Body of pancreas (tissue), 4 donors: ENCODE measurements around the gene TESK2. TPM values are rescaled to one million over a fixed set of nuclear protein-coding genes. Genes with fewer than 3 reads are reported as not detected.

Source experiments
- ATAC-seq: fragments of 150-250 bp; one replicate; pipeline ENCODE4 v1.9.1; 2016
- DNase-seq, 4 donors: peaks; one replicate each; pipeline ENCODE4 v3.0.0-alpha.2; 2019
- H3K27ac ChIP-seq, 4 donors: fragments of 200-600 bp; sonication (generic); 1 replicate in 3 of 4; 2 replicates in 1 of 4; pipeline versions ENCODE4 v1.5.1 to v1.6.1; 2016 to 2019; ENCODE audit warnings: mild to moderate bottlenecking in 1 of 4, mixed read lengths in 1 of 4, moderate library complexity in 1 of 4
- H3K27me3 ChIP-seq, 2 donors: fragments of 200-600 bp; sonication (generic); one replicate each; pipeline ENCODE4 v1.6.0; 2016; ENCODE audit warnings: mild to moderate bottlenecking in 1 of 2
- H3K36me3 ChIP-seq, 2 donors: fragments of 200-600 bp; sonication (generic); replicated peaks in 1 of 2; 2 replicates each; pipeline ENCODE4 v1.5.1; 2016; ENCODE audit warnings: low read depth in 2 of 2; ENCODE audit not compliant: insufficient read depth in 1 of 2
- H3K4me1 ChIP-seq: fragments of 200-600 bp; sonication (generic); one replicate; pipeline ENCODE4 v1.6.0; 2016
- H3K4me3 ChIP-seq, 2 donors: fragments of 200-600 bp; sonication (generic); 1 replicate in 1 of 2; 2 replicates in 1 of 2; pipeline ENCODE4 v1.5.1; 2016 to 2019
- H3K9me3 ChIP-seq, 3 donors: fragments of 200-600 bp; sonication (generic); 1 replicate in 2 of 3; 2 replicates in 1 of 3; pipeline ENCODE4 v1.5.1; 2016
- POLR2A ChIP-seq, 3 donors: fragments of 450-650 bp; IDR thresholded peaks; one replicate each; pipeline ENCODE4 v1.6.1; 2016; ENCODE audit warnings: antibody characterized with exemption in 3 of 3, mild to moderate bottlenecking in 2 of 3
- WGBS, 2 donors: methylation state at CpG; one replicate each; pipeline ENCODE4 v1.1.5; 2017; 5-methylcytosine and 5-hydroxymethylcytosine counted together
- intact Hi-C: fragments of 100-400 bp; cut with DNase I; formaldehyde crosslinking; loops from one replicate; pipeline ENCODE4 v1.15.1; 2023
- total RNA-seq, 2 donors: library from RNA; depleted of rRNA; stranded (reverse); fragments of >200 nt; gene quantifications; one replicate each; pipeline ENCODE4 v1.1.0, GENCODE V29; 2016
- TF ChIP-seq, protein P1 (sequence below), 7 experiments: fragments of 450-650 bp in 4 of 7; fragments of 200-600 bp in 3 of 7; sonication (generic) in 3 of 7; IDR thresholded peaks; one replicate each; pipeline ENCODE4 v1.5.1; 2016 to 2019; ENCODE audit warnings: antibody characterized with exemption in 7 of 7

Gene TESK2
- total RNA-seq, 2 donors from 2014 or later, result 0.33 to 3.6 TPM

DNA sequence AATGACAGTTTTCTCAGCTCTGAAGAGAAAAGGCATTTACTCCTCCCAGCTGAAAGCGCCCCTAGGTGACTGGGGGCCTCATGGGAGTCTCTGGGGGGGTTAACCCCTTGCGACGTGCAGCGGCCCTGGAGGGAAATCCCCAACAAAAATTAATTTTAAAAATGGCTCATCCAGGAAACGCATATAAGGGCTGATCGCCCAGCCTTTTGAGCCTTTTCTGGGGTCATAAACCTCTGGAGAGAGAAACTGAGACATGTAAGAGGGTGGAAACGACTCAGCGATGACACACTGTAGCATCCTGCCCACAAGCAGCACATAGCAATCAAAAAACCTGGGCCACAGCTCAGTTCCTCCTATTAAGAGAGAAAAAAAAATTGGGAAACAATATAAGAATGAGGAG is 184.6 kb downstream of the TESK2 start:
- Histone ChIP-seq H3K4me3 (no peak overlapping the region), H3K9me3 (no peaks in the 10 kb centered on the region), H3K27ac (no peak overlapping the region), H3K27me3 (no peaks in the 10 kb centered on the region), H3K4me1 (peaks cover 12% of the 10 kb centered on the region), H3K36me3 (no peaks in the 10 kb centered on the region)
- intact Hi-C loops, result no loop called here
- ATAC-seq (no peak), DNase-seq (no peak)
- WGBS, 2 donors, result 64 to 73% methylated on average over 8 of the region's 8 CpGs
- TF ChIP-seq POLR2A (IDR thresholded peaks at IDR 0.05), result no peak
- TF ChIP-seq, protein P1, sequence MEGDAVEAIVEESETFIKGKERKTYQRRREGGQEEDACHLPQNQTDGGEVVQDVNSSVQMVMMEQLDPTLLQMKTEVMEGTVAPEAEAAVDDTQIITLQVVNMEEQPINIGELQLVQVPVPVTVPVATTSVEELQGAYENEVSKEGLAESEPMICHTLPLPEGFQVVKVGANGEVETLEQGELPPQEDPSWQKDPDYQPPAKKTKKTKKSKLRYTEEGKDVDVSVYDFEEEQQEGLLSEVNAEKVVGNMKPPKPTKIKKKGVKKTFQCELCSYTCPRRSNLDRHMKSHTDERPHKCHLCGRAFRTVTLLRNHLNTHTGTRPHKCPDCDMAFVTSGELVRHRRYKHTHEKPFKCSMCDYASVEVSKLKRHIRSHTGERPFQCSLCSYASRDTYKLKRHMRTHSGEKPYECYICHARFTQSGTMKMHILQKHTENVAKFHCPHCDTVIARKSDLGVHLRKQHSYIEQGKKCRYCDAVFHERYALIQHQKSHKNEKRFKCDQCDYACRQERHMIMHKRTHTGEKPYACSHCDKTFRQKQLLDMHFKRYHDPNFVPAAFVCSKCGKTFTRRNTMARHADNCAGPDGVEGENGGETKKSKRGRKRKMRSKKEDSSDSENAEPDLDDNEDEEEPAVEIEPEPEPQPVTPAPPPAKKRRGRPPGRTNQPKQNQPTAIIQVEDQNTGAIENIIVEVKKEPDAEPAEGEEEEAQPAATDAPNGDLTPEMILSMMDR (IDR thresholded peaks at IDR 0.05), result no peak

DNA sequence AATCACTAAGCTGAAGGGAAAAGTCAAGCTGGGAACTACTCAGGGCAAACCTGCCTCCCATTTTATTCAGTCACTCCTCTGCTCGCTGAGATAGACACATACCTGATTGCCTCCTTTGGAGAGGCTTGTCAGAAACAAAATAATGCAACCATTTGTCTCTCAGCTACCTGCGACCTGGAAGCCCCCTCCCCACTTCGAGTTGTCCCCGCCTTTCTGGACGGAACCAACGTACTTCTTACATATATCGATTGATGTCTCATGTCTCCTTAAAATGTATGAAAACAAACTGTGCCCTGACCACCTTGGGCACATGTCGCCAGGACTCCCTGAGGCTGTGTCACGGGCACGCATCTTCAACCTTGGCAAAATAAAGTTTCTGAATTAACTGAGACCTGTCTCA is 185.7 kb downstream of the TESK2 start:
- H3K4me1 ChIP-seq, result peaks cover 12% of the 10 kb centered on the region
- no peak overlapping the region for H3K4me3 ChIP-seq
- no peaks in the 10 kb centered on the region for H3K9me3 ChIP-seq
- DNase-seq (no peak), ATAC-seq (no peak)
- H3K27ac ChIP-seq, result peak overlapping the region in 1 of 4 donors; percentile 89
- intact Hi-C loops, result no loop called here
- H3K36me3 ChIP-seq, result no peaks in the 10 kb centered on the region
- no peak for TF ChIP-seq POLR2A (IDR thresholded peaks at IDR 0.05)
- TF ChIP-seq, protein P1 (IDR thresholded peaks at IDR 0.05), result no peak
- H3K27me3 ChIP-seq, result no peaks in the 10 kb centered on the region
- 84 to 87% methylated on average over 10 of the region's 10 CpGs for WGBS, 2 donors

DNA sequence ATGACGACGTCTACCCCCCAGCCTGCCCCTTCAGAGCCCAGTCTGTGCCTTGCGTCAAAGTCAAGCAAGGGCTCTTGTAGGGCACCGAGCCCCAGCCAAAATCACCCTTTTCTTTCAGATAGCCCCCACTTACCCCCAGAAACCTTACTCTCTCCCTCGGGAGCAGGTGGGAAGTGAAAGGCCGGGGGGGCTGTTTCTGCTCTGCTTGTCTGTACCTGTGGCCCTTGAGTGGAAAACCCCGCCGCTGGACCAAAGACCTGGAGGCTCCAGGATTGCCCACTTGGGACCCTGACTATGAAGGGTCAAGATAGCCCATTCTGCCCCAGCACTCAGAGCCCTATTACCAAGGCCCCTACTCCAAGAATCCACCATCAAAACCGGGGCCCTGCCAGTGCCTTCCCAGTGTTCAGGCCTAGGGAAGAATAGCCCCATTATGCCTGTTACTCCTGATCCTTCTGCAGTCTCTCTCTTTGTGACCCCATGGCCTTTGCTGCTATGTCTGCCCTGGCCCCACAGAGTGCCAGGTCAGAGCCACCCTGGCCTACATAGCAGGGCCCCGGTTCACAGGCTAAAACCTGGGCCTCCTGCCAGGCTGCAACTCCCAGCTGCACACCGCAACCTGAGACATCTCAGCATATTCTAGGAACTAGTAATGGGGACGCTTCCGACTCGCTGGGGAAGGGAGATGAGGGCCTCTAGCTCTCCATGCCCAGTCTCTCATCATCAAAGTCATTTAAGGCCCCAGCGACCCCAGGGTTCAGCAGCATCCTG is 186.5 kb downstream of the TESK2 start:
- H3K4me1 ChIP-seq, result peaks cover 12% of the 10 kb centered on the region
- peak overlapping the region; percentile 12 to 18 for H3K4me3 ChIP-seq
- DNase-seq (peak; percentile 32 to 64 (median 52)), ATAC-seq (no peak)
- WGBS, 2 donors, result 13 to 37% methylated on average over 3 to 15 of the region's 15 CpGs
- no peaks in the 10 kb centered on the region for H3K27me3 ChIP-seq
- H3K36me3 ChIP-seq, result no peaks in the 10 kb centered on the region
- no peak for TF ChIP-seq POLR2A (IDR thresholded peaks at IDR 0.05)
- TF ChIP-seq, protein P1 (IDR thresholded peaks at IDR 0.05), result no peak
- no peaks in the 10 kb centered on the region for H3K9me3 ChIP-seq
- H3K27ac ChIP-seq, result peak overlapping the region; percentile 70 to 94 (median 87)
- intact Hi-C loops, result loop anchor here (5.0 kb wide), 1 partner anchor 287 kb away; no protein-coding TSS in a partner anchor

DNA sequence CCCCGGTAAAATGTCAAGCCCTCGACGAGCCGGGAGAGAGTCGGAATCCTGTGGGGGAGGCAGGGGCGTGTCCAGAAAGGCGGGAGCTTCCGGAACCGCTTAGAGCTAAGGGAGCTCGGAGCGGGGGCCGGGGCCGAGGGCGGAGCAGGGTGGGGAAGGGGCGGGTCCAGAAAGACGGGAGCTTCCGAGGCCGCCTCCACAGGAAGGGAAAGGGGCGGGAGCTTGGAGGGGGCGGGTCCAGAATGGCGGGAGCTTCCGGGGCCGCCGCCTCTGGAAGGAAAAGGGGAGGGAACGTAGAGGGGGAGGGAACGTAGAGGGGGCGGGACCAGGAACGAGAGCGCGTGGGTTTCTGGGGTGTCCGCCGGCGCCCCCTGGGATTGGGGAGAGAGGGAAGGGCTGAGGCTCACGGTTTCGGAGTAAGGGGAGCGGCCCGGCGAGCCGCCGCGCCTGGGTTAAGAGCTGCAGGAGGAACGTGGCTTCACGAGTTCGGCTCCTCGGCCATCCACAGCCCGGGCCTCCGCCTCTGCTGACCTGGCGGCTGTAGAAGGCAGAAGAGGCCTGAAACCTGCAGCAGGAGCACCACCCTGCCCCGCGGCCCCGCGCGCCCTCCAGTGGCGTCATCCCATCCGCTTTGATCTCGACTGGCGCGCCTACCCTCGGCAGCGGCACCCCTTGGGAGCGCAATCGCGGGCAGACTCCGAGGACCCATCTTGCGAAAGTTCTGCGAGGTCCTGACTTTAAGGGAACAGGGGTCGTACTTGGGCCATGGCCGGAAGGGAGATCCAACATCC is 187.2 kb downstream of the TESK2 start:
- WGBS, 2 donors, result 1% methylated on average over 45 to 66 of the region's 68 CpGs
- intact Hi-C loops, result loop anchor here (5.0 kb wide), 1 partner anchor 286 kb away; no protein-coding TSS in a partner anchor
- H3K9me3 ChIP-seq, result no peaks in the 10 kb centered on the region

More for the DNA sequence above, 187.2 kb downstream of the TESK2 start:
- Histone ChIP-seq H3K36me3 (no peaks in the 10 kb centered on the region), H3K27ac (peak overlapping the region; percentile 70 to 94 (median 87)), H3K4me3 (peak overlapping the region; percentile 16 to 18), H3K27me3 (no peaks in the 10 kb centered on the region), H3K4me1 (peaks cover 12% of the 10 kb centered on the region)
- ATAC-seq, result peak; percentile 94
- peak; percentile 99 for DNase-seq
- TF ChIP-seq POLR2A (IDR thresholded peaks at IDR 0.05), result peak; percentile 71 to 92 (median 87)
- TF ChIP-seq, protein P1 (IDR thresholded peaks at IDR 0.05), result peak; percentile 45 to 90 (median 84)
